Esophagus muscularis mucosa (tissue), 3 donors: ENCODE data around the gene DLL4.

ENCODE experiments used
- POLR2AphosphoS5 ChIP-seq, 2 donors: sonication (generic); formaldehyde crosslinking; IDR thresholded peaks; one replicate each; pipeline ENCODE4 v1.6.1; 2017; ENCODE audit warnings: antibody characterized with exemption in 2 of 2
- TF ChIP-seq, protein P1 (sequence below), 3 experiments: fragments of 200-600 bp in 2 of 3; fragments of 450-650 bp in 1 of 3; sonication (generic) in 2 of 3; IDR thresholded peaks; one replicate each; pipeline ENCODE4 v1.5.1; 2017 to 2019; ENCODE audit warnings: antibody characterized with exemption in 3 of 3, mild to moderate bottlenecking in 2 of 3, moderate library complexity in 1 of 3

DNA sequence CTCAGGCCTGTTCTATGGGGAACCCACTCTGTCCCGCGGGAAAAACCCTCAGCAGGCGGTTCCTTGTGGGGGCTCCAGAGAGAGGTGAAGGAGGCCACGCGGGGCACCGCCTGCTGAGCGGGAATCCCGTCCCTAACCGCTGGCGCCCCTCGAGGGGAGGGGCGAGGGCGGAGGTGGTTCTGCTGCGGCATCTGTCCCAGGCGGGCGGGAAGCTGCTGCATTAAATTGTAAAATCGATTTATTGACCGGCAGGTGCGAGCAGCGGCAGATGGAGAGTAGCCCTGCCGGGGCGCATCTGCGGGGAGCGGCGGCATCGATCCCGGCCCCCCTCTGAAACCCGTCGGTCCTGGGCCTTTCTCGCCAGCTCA lies 3.7 kb upstream of the DLL4 start:
- TF ChIP-seq, protein P1, sequence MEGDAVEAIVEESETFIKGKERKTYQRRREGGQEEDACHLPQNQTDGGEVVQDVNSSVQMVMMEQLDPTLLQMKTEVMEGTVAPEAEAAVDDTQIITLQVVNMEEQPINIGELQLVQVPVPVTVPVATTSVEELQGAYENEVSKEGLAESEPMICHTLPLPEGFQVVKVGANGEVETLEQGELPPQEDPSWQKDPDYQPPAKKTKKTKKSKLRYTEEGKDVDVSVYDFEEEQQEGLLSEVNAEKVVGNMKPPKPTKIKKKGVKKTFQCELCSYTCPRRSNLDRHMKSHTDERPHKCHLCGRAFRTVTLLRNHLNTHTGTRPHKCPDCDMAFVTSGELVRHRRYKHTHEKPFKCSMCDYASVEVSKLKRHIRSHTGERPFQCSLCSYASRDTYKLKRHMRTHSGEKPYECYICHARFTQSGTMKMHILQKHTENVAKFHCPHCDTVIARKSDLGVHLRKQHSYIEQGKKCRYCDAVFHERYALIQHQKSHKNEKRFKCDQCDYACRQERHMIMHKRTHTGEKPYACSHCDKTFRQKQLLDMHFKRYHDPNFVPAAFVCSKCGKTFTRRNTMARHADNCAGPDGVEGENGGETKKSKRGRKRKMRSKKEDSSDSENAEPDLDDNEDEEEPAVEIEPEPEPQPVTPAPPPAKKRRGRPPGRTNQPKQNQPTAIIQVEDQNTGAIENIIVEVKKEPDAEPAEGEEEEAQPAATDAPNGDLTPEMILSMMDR (IDR thresholded peaks at IDR 0.05): no peak
- no peak for TF ChIP-seq POLR2AphosphoS5 (IDR thresholded peaks at IDR 0.05)
